ENCODE results near the gene UBA52. TPM values are rescaled to one million over a fixed set of nuclear protein-coding genes. Genes with fewer than 3 reads are reported as not detected.

Gene UBA52
- polyA plus RNA-seq, 3 donors: 832 to 3,024 (median 896) TPM

GRCh38 chr19:18586306-18586705, 14.6 kb downstream of the UBA52 start:
- Histone ChIP-seq H3K4me3 (replicated peaks in 1 of 3; ENCODE audit: low read depth in 2 of 3, low read length in 3 of 3) (no peak overlapping the region), H3K79me2 (ENCODE audit: insufficient read depth, low read length) (peaks cover 8% of the 10 kb centered on the region), H3K4me1 (ENCODE audit: control insufficient read depth in 1 of 2, insufficient read depth in 2 of 2, low read length in 2 of 2) (peaks cover 35 to 51% of the 10 kb centered on the region in 2 donors), H3K36me3 (replicated peaks in 1 of 2; ENCODE audit: control insufficient read depth in 1 of 2, insufficient read depth in 2 of 2, low read length in 2 of 2) (peaks cover 3 to 8% of the 10 kb centered on the region in 2 donors), H3K9ac (ENCODE audit: insufficient read depth, low read length, poor library complexity, severe bottlenecking) (no peak overlapping the region), H3K9me3 (replicated peaks in 1 of 2; ENCODE audit: control insufficient read depth in 1 of 2, insufficient read depth in 1 of 2, low read length in 2 of 2) (no peaks in the 10 kb centered on the region), H3K27ac (ENCODE audit: low read depth in 1 of 2, low read length in 2 of 2) (peak overlapping the region in 1 of 2 donors; percentile 67), H3K4me2 (replicated peaks; ENCODE audit: extremely low read depth, low read length, poor library complexity, severe bottlenecking) (no peak overlapping the region), H4K20me1 (ENCODE audit: insufficient read depth, low read length) (peaks cover 20% of the 10 kb centered on the region), H2AFZ (ENCODE audit: insufficient read depth, low read depth, low read length, poor library complexity, severe bottlenecking) (peak overlapping the region; percentile 50), H3K27me3 (ENCODE audit: control insufficient read depth in 2 of 2, insufficient read depth in 2 of 2, low read length in 2 of 2) (no peaks in the 10 kb centered on the region)
- Mint-ChIP-seq H3K9me3 (peaks cover 0 to 3% (median 0%) of the 10 kb centered on the region in 7 donors), H3K36me3 (peaks cover 4 to 10% of the 10 kb centered on the region in 2 donors), H3K4me1 (peaks cover 40% of the 10 kb centered on the region), H3K27ac (peak overlapping the region in 6 of 7 donors; percentile 46 to 79 (median 54)), H3K4me3 (no peak overlapping the region), H3K27me3 (ENCODE audit: low read depth in 3 of 3) (peaks cover 0 to 3% (median 1%) of the 10 kb centered on the region in 3 donors)
- no CpG with 5 or more reads among the region's 2 CpGs for WGBS (ENCODE audit: insufficient coverage)
- intact Hi-C loops (cut with micrococcal nuclease): loop anchor here (5.0 to 10.0 kb wide), 2 partner anchors 124 to 132 kb away; no protein-coding TSS in a partner anchor
- TF ChIP-seq CTCF (IDR thresholded peaks at IDR 0.05): peak; percentile 21
- peak; percentile 38 to 70 (median 65) for DNase-seq

- Histone ChIP-seq H4K20me1 (ENCODE audit: insufficient read depth, low read length) (peaks cover 20% of the 10 kb centered on the region), H3K27me3 (ENCODE audit: control insufficient read depth in 2 of 2, insufficient read depth in 2 of 2, low read length in 2 of 2) (no peaks in the 10 kb centered on the region), H3K4me1 (ENCODE audit: control insufficient read depth in 1 of 2, insufficient read depth in 2 of 2, low read length in 2 of 2) (peaks cover 35 to 51% of the 10 kb centered on the region in 2 donors), H3K9ac (ENCODE audit: insufficient read depth, low read length, poor library complexity, severe bottlenecking) (peak overlapping the region; percentile 76), H3K4me2 (replicated peaks; ENCODE audit: extremely low read depth, low read length, poor library complexity, severe bottlenecking) (peak overlapping the region; percentile 99), H3K79me2 (ENCODE audit: insufficient read depth, low read length) (peaks cover 8% of the 10 kb centered on the region), H3K27ac (ENCODE audit: low read depth in 1 of 2, low read length in 2 of 2) (peak overlapping the region in 1 of 2 donors; percentile 84), H3K36me3 (replicated peaks in 1 of 2; ENCODE audit: control insufficient read depth in 1 of 2, insufficient read depth in 2 of 2, low read length in 2 of 2) (peaks cover 7 to 8% of the 10 kb centered on the region in 2 donors), H3K9me3 (replicated peaks in 1 of 2; ENCODE audit: control insufficient read depth in 1 of 2, insufficient read depth in 1 of 2, low read length in 2 of 2) (no peaks in the 10 kb centered on the region), H3K4me3 (replicated peaks in 1 of 3; ENCODE audit: low read depth in 2 of 3, low read length in 3 of 3) (peak overlapping the region in 1 of 3 experiments; percentile 92), H2AFZ (ENCODE audit: insufficient read depth, low read depth, low read length, poor library complexity, severe bottlenecking) (peak overlapping the region; percentile 91)
- TF ChIP-seq CTCF (IDR thresholded peaks at IDR 0.05): no peak
- peak overlapping the region in 1 of 2 donors; percentile 89 for H3K4me3 Mint-ChIP-seq
- peaks cover 0 to 3% (median 0%) of the 10 kb centered on the region in 7 donors for H3K9me3 Mint-ChIP-seq
- intact Hi-C loops (cut with micrococcal nuclease): loop anchor here (5.0 to 10.0 kb wide), 2 partner anchors 125 to 133 kb away; no protein-coding TSS in a partner anchor
- WGBS (ENCODE audit: insufficient coverage): 80% methylated on average over 10 of the region's 12 CpGs
- H3K36me3 Mint-ChIP-seq: peaks cover 10 to 21% of the 10 kb centered on the region in 2 donors
- no peak for DNase-seq
- H3K27me3 Mint-ChIP-seq (ENCODE audit: low read depth in 3 of 3): peaks cover 0 to 3% (median 2%) of the 10 kb centered on the region in 3 donors
- H3K4me1 Mint-ChIP-seq: peaks cover 40% of the 10 kb centered on the region
- peak overlapping the region in 3 of 7 donors; percentile 48 to 93 (median 85) for H3K27ac Mint-ChIP-seq
Measured at GRCh38 chr19:18587561-18587960, 15.9 kb downstream of the UBA52 start.

Measured in CD14-positive monocyte (primary cell).